WI38 (cell line): ENCODE measurements around the gene NRG3.
"Not testable (repeated sequence)": the region's sequence is repeated elsewhere in the genome, so short reads cannot be mapped to it uniquely, and the experiment has no call there.

Experiments used
- H3K4me3 ChIP-seq: 2 replicates; pipeline ENCODE4 v1.5.1; 2011; ENCODE audit warnings: low read depth, mild to moderate bottlenecking, control low read depth, low read length
- TF ChIP-seq, protein P1 (sequence below): IDR thresholded peaks from 2 replicates; pipeline ENCODE4 v1.5.1; 2012; ENCODE audit warnings: low read depth, mild to moderate bottlenecking, control low read depth, low read length

NRG3 gene

DNA sequence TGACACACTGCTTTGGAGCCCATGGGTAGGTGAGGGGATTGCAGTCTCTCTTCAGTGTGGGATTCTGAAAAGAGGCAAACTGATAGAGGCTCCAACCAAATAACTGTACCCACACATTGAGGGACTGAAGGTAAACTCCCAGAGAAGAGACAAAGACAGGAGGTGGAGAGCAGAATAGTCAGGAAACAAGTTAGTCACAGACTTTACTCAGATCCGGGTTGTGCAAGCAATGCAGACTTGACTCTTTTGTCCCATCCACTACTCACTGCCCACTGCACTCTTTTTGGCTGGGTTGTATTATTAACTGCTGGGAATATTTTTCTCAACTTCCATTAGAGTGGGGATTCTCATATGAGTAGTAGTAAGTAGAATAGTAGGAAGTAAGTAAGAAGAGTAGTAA is 152.7 kb downstream of the NRG3 start:
- TF ChIP-seq, protein P1, sequence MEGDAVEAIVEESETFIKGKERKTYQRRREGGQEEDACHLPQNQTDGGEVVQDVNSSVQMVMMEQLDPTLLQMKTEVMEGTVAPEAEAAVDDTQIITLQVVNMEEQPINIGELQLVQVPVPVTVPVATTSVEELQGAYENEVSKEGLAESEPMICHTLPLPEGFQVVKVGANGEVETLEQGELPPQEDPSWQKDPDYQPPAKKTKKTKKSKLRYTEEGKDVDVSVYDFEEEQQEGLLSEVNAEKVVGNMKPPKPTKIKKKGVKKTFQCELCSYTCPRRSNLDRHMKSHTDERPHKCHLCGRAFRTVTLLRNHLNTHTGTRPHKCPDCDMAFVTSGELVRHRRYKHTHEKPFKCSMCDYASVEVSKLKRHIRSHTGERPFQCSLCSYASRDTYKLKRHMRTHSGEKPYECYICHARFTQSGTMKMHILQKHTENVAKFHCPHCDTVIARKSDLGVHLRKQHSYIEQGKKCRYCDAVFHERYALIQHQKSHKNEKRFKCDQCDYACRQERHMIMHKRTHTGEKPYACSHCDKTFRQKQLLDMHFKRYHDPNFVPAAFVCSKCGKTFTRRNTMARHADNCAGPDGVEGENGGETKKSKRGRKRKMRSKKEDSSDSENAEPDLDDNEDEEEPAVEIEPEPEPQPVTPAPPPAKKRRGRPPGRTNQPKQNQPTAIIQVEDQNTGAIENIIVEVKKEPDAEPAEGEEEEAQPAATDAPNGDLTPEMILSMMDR = no peak

GRCh38 chr10:82037076-82037475 is 162.1 kb downstream of the NRG3 start:
- TF ChIP-seq, protein P1 = no peak
- no peak overlapping the region for H3K4me3 ChIP-seq

More for the DNA sequence above, 152.7 kb downstream of the NRG3 start:
- H3K4me3 ChIP-seq = no peak overlapping the region

DNA sequence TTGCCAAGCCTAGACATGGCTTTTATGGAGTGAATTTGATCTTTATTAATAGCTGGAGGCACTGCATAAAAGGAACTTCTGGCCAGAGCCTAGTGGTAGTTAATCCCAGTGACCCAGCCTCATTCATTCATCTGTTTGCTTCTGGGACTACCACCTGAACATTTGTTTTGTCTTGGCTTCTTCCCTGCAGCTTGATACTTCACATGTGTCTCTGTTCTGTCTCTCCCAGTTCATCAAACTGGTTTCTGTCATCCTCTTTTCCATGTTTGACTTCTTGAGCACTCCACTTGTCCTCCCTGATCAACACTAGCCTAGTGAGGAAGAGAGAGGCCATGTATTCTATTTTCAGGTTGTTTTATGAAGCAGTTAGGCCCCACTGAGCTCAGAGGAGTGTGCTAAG is 163.6 kb downstream of the NRG3 start:
- H3K4me3 ChIP-seq = no peak overlapping the region
- TF ChIP-seq, protein P1 = no peak

DNA sequence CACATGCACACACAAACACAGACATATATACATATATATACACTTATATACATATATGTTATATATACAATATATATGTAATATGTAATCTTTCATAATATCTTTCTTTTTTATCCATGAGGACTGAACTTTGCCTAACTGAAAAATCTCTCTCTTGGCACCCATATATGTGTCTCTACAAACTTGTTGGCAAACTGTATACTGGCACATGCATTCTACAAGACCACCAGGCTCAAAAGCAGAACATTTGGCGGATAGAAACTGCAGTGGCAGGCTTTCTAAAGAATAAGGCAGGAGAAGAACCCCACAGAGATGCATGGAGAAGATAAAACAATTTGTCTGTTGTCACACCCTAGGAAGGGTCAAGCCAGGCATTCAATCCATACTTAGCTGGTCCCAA is 165.3 kb downstream of the NRG3 start:
- no peak overlapping the region for H3K4me3 ChIP-seq
- TF ChIP-seq, protein P1 = no peak

GRCh38 chr10:82041018-82041417 is 166.0 kb downstream of the NRG3 start:
- no peak overlapping the region for H3K4me3 ChIP-seq
- TF ChIP-seq, protein P1 = no peak

DNA sequence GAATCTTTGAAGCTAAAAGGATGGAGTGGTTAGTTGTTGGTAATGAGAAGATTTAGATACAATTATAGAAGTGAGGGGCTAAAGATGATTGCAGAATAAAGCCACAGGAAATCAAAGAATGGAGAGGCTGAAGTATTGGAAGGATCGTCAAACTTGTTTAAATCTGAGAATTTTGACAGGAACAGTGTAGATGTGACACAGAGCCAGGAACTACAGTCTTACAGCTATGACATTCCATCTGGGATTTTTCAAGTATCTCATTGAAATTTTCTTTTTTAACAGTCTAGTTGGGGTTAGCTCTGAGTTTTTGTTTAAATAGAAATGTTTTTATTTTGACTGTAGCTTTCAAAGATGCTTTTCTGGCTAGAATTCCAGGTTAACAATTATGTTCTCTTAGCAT is 181.4 kb downstream of the NRG3 start:
- TF ChIP-seq, protein P1 = no peak
- no peak overlapping the region for H3K4me3 ChIP-seq

GRCh38 chr10:82067192-82067591 is 192.2 kb downstream of the NRG3 start:
- not testable (repeated sequence) for H3K4me3 ChIP-seq

DNA sequence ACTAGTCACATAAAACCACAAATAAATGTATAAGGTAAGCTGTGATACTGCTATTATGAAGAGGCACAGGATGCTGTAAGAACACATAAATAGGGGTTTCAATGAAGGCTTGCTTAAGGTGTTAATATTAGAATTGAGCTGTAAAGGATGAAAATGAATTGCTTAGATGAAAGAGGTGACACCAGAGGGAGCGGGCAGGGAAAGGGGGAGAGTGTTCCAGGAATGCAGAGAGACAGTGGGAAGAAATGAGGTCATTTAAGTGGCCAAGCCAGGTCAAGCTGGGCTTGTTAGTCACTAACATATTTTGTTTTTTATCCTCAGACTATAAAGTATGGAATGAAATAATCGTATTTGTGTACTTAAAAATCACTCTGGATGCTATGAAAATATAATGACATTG is 193.5 kb downstream of the NRG3 start:
- TF ChIP-seq, protein P1 = no peak

More for the DNA sequence above, 193.5 kb downstream of the NRG3 start:
- H3K4me3 ChIP-seq = no peak overlapping the region
